ENCODE measurements around the gene ZNF593. TPM values are rescaled to one million over a fixed set of nuclear protein-coding genes. Genes with fewer than 3 reads are reported as not detected.

The ZNF593 gene
- polyA plus RNA-seq, 4 donors, result 10.2 to 20.9 (median 14.4) TPM

- DNase-seq (ENCODE audit: low read depth in 4 of 4, low spot score in 3 of 4), result no peak
Observed at GRCh38 chr1:26200413-26200812, 30.7 kb downstream of the ZNF593 start.

DNA sequence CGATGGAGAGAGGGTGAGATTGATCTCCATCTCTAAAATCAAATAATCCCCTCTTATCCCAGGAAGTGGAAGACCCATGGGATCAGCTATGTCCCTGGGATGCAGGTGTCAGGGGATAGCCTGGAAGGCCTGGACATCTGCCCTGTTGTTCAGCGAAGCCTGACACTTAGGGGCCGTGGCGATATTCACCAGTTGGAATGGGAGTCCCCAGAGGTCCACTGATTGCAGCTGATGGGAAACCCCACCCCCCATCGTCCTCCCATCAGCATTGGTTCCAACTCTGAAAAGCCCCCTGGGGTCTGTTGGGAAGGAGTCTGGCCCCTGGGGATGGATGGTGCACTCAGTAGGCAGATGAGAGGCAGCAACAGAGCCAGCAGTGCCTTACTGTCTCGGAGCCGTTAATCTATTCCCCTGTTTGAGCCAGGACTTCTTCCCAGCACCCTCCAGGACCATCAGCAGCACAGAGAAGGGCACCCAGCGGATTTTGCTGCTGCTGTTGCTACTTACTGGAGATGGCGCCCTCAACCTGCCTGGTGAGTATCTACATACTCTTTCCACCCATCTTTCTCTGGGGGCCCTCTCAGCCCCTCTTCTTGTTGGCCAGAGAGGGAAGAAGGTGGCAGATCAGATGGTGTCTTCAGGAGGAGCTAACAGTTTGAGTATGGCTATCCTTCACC lies 34.1 kb downstream of the ZNF593 start:
- DNase-seq (ENCODE audit: low read depth in 4 of 4, low spot score in 3 of 4), result no peak

- no peak for DNase-seq (ENCODE audit: low read depth in 4 of 4, low spot score in 3 of 4)
Observed at GRCh38 chr1:26210147-26210870, 40.6 kb downstream of the ZNF593 start.

DNA sequence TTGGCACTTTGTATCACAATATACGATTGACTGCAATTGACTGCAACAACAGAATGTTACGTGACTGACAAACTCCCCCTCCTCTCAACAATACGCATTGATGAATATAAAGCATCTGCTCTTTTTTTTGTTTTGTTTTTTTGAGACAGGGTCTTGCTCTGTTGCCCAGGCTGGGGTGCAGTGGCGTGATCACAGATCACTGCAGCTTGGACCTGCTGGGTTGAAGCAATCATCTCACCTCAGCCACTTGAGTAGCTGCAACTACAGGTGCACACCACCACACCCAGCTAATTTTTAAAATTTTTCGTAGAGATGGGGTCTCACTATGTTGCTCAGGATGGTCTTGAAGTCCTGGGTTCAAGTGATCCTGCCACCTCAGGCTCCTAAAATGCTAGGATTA lies 43.0 kb downstream of the ZNF593 start:
- DNase-seq (ENCODE audit: low read depth in 4 of 4, low spot score in 3 of 4), result no peak

DNA sequence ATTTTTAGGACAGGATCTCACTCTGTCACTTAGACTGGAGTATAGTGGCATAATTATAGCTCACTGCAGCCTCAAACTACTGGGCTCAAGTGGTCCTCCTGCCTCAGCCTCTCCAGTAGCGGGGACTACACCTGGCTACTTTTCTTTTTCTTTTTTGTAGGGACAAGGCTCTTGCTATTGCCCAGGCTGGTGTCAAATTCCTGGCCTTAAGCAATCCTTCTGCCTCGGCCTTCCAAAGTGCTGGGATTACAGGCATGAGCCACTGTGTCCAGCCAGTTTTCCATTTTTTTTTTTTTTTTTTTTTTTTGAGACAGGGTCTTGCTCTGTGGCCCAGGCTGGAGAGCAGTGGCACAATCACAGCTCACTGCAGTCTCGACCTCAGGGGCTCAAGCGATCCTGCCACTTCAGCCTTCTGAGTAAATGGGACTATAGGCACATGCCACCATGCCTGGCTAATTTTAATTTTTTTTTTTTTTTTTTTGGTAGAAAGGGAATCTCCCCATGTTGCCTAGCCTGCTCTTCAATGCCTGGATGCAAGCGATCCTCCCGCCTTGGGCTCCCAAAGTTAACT lies 43.7 kb downstream of the ZNF593 start:
- DNase-seq (ENCODE audit: low read depth in 4 of 4, low spot score in 3 of 4), result no peak

DNA sequence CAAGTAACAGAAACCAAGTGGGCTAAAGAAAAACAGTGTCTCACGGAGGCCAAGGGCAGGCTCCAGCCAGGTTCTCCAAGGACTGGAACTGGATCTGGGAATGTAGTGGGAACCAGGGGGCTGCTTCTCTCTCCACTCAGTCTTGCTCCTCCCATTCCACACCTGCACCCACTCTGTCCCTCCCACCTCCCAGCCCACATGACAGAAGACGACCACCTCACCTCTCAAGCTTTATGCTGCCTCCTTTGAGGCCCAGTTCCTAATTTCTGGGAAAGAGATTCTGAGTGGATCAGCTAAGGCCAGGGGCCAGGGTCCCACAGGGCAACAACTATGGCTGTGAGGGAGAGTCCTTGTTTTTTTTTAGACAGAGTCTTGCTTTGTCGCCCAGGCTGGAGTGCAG lies 45.5 kb downstream of the ZNF593 start:
- DNase-seq (ENCODE audit: low read depth in 4 of 4, low spot score in 3 of 4), result no peak

- DNase-seq (ENCODE audit: low read depth in 4 of 4, low spot score in 3 of 4), result no peak
Observed at GRCh38 chr1:26218906-26219494, 49.3 kb downstream of the ZNF593 start.

Other genes starting within 250 kb of the ZNF593 start
- gene PAFAH2, start 171.8 kb upstream of the ZNF593 start, polyA plus RNA-seq (ENCODE audit: insufficient read length in 4 of 4), result 10 to 100 TPM in 3 of 4 donors, 1 to 10 TPM in 1; 5.0 to 20.0 (median 17.2) TPM
- 1 to 10 TPM; 1.2 to 2.2 (median 1.9) TPM for gene EXTL1, start 148.1 kb upstream of the ZNF593 start, polyA plus RNA-seq (ENCODE audit: insufficient read length in 4 of 4)
- gene SLC30A2, start 123.8 kb upstream of the ZNF593 start, polyA plus RNA-seq (ENCODE audit: insufficient read length in 4 of 4), result 1 to 10 TPM in 3 of 4 donors, under 1 TPM in 1; 0.37 to 5.3 (median 3.6) TPM
- under 1 TPM; 0.07 to 0.98 (median 0.75) TPM for gene TRIM63, start 102.3 kb upstream of the ZNF593 start, polyA plus RNA-seq (ENCODE audit: insufficient read length in 4 of 4)
- gene PDIK1L, start 58.1 kb upstream of the ZNF593 start, polyA plus RNA-seq (ENCODE audit: insufficient read length in 4 of 4), result 10 to 100 TPM; 16.5 to 22.8 (median 19.8) TPM
- 1 to 10 TPM in 3 of 4 donors, under 1 TPM in 1; 0.50 to 1.2 (median 1.2) TPM for gene FAM110D, start 10.8 kb upstream of the ZNF593 start, polyA plus RNA-seq (ENCODE audit: insufficient read length in 4 of 4)
- under 1 TPM in 1 of 4 donors, not detected in 3; 0.56 TPM for gene C1orf232, start 945 bp upstream of the ZNF593 start, polyA plus RNA-seq (ENCODE audit: insufficient read length in 4 of 4)
- gene ZNF593OS, start 1.9 kb downstream of the ZNF593 start, polyA plus RNA-seq (ENCODE audit: insufficient read length in 4 of 4), result 1 to 10 TPM in 3 of 4 donors, under 1 TPM in 1; 0.74 to 2.0 (median 1.2) TPM
- gene CNKSR1, start 7.6 kb downstream of the ZNF593 start, polyA plus RNA-seq (ENCODE audit: insufficient read length in 4 of 4), result 10 to 100 TPM in 2 of 4 donors, 1 to 10 TPM in 2; 2.1 to 20.9 (median 14.2) TPM
- gene CATSPER4, start 20.7 kb downstream of the ZNF593 start, polyA plus RNA-seq (ENCODE audit: insufficient read length in 4 of 4), result under 1 TPM in 1 of 4 donors, not detected in 3; 0.12 TPM
- 10 to 100 TPM; 12.8 to 20.4 (median 17.5) TPM for gene CEP85, start 64.3 kb downstream of the ZNF593 start, polyA plus RNA-seq (ENCODE audit: insufficient read length in 4 of 4)
- 100 to 1,000 TPM in 3 of 4 donors, 10 to 100 TPM in 1; 98.1 to 119 (median 104) TPM for gene SH3BGRL3, start 110.2 kb downstream of the ZNF593 start, polyA plus RNA-seq (ENCODE audit: insufficient read length in 4 of 4)
- 10 to 100 TPM; 18.8 to 56.9 (median 33.7) TPM for gene UBXN11, start 136.7 kb downstream of the ZNF593 start, polyA plus RNA-seq (ENCODE audit: insufficient read length in 4 of 4)
- gene CD52, start 148.1 kb downstream of the ZNF593 start, polyA plus RNA-seq (ENCODE audit: insufficient read length in 4 of 4), result 1 to 10 TPM; 2.7 to 6.6 (median 5.2) TPM
- 1 to 10 TPM in 1 of 4 donors, under 1 TPM in 2, not detected in 1; 0.54 to 1.2 (median 0.98) TPM for gene CRYBG2, start 184.2 kb downstream of the ZNF593 start, polyA plus RNA-seq (ENCODE audit: insufficient read length in 4 of 4)
- not detected for gene ZNF683, start 202.8 kb downstream of the ZNF593 start, polyA plus RNA-seq (ENCODE audit: insufficient read length in 4 of 4)
- gene LIN28A, start 240.9 kb downstream of the ZNF593 start, polyA plus RNA-seq (ENCODE audit: insufficient read length in 4 of 4), result under 1 TPM in 2 of 4 donors, not detected in 2; 0.06 to 0.10 TPM

All from left renal pelvis (tissue), 4 donors.